Erythroblast (primary cell): ENCODE results near the gene ZNF385D.
"Not testable (repeated sequence)": the region's sequence is repeated elsewhere in the genome, so short reads cannot be mapped to it uniquely, and the experiment has no call there.

ENCODE experiments used
- DNase-seq, 2 experiments: peaks; one replicate each; lab custom pipeline; 2025; lab: John Stamatoyannopoulos, UW
- GATA1 ChIP-seq: IDR thresholded peaks from 2 replicates; pipeline ENCODE4 v1.6.1; 2011; ENCODE audit warnings: low read depth, mild to moderate bottlenecking, control low read depth, low read length, moderate library complexity
- POLR2A ChIP-seq: IDR thresholded peaks from 2 replicates; pipeline ENCODE4 v1.6.1; 2011; ENCODE audit warnings: mild to moderate bottlenecking, low read length

ZNF385D gene

DNA sequence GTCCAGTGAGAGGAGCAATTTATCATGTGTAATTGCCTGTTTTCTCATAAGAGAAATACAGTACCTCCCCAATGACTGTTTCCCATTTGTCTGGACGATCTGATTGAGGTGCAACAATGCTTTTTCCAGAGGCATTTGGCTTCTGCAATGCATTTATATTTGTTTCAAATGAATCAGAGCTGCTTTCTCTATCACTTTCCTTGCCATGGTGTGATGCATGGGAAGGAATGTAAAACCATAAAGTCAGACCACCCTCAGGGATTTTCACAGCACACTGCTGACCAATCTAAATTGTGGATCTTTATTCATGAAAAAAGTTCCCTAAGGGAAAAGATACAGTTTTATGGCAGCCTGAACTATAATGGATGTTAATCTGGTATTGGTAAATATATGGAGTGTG is 333.0 kb downstream of the ZNF385D start:
- TF ChIP-seq GATA1 = no peak
- no peak for TF ChIP-seq POLR2A
- DNase-seq = no peak

DNA sequence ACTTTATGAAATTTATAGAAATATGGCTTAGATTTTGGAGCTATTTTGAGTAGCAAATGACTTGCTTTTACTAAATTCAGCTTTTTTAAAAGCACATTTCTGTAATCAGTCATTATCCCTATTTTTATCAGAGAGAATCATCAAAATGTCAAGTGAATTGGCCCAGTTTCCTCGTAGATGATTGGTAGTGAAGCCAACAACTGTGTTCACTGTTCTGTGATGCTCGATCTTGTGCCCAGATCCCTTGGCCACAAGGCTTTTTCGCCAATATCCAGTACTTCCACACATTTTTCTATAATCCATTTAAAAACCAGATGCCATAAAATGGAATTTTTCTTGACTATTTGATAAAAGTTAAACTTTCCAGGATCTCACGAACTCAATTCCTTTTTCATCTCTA is 336.5 kb downstream of the ZNF385D start:
- no peak for DNase-seq
- TF ChIP-seq GATA1 (no peak), POLR2A (no peak)

DNA sequence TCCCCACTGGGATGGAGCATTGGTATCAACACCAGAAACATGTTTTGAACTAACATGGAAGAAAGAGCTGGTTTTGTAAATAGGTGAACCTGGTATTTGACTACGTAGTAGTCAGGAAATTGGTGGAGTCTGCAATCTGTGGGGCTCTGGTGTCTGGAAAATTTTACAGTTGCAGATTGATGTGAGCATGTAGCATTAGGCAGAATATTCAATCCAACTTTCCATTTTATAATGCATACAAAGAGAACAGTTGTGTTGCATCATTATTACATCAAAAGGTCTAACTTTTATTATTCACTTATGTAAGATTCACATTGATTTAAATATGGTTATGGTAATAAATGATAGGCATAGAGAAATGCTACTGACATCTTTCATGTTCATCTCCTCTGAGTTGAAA is 340.0 kb downstream of the ZNF385D start:
- TF ChIP-seq GATA1 = no peak
- DNase-seq = no peak

DNA sequence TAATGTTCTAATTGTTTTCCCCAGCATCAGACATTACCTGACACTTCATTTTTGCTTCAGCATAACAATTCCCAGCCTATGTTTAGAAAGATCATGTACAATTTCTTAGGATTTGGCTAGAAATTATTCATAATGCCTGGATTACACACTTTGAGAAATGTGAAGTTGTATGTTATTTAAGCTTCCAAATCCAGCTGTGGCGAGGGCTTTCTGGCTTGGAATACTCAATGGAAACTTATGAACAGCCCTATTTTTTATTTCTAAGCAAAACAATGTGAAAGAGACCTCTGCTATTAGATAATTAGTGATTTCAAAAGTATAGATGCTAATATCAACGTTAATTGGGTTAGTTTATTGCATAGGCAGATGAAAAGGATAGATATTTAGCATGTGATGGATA is 341.6 kb downstream of the ZNF385D start:
- TF ChIP-seq POLR2A (no peak), GATA1 (no peak)
- no peak for DNase-seq

DNA sequence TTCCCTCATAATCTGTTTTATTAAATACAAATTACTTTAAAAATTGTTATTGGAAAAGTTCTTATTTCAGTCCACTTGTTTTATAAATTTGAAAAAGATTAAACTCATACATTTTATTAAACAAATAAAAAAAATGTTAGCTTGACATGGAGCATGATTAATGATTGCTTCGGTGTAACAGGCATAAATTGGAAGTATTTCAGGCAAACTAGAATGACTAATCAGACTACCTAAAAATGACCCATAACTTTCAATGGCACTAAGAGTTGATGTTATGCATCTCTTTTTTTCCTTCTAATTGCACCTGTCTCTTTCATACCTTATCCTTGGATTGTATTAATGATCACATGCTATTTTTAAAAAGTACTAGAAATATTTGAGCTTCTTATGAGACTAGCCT is 343.3 kb downstream of the ZNF385D start:
- no peak for DNase-seq
- TF ChIP-seq POLR2A = no peak
- no peak for TF ChIP-seq GATA1

DNA sequence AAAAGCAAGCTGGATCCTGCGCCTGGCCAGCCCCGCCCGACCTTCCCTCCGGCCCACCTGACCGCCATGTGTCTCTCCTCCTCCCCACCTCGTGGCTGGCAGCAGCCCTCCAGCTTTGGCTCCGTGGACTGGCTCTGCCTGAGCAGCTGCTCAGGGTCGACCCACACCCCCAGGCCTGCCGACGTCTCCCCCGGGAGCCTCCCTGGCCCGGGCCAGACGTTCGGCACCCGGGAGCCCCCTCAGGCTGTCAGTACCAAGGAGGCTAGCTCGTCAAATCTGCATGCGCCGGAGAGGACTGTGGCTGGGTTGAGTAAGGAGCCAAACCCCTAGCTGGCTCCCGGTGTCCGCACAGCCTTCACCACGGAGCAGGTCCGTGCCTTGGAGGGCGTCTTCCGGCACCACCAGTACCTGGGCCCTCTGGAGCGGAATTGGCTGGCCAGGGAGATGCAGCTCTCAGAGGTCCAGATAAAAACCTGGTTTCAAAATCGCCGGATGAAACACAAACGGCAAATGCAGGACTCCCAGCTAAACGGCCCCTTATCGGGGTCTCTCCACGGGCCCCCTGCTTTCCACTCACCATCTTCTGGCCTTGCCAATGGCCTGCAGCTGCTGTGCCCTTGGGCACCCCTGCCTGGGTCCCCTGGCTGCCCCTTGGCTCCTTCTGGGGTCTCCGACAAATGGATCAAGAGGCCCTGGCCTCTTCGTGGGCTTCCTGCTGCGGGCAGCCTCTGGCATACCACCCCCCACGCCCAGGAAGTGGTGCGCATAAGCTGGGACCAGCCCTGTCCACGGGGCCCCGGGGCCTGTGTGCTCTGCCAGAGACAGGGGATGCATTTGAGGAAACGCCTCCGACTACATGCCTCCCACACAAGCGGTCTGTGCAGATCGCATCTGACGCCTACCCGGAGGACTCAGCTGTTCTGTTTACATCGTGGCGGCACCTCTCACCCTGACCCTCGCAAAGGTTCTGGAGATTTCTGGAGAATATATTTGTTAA is 345.0 kb downstream of the ZNF385D start:
- TF ChIP-seq GATA1 = no peak
- TF ChIP-seq POLR2A = no peak

DNA sequence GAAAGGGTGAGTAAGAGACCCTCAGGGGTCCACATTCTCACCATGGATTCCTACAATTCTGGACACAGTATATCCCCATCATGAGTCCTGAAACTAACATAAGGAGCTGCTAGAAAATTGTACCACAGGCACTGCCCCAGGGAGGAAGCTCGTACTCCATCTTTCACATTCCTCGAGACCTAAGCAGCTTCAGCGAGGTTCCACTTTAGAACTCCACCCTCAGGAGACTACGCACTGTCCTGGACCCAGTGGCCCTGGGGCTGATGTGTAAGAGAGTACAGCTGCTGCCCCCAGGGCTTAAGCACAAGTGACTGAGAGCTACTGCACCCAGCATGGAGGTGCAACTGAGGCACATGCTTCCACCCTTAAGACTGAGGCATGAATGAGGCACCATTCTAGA is 352.5 kb downstream of the ZNF385D start:
- no peak for DNase-seq
- TF ChIP-seq GATA1 (no peak), POLR2A (no peak)

More for the DNA sequence above, 345.0 kb downstream of the ZNF385D start:
- no peak for DNase-seq

DNA sequence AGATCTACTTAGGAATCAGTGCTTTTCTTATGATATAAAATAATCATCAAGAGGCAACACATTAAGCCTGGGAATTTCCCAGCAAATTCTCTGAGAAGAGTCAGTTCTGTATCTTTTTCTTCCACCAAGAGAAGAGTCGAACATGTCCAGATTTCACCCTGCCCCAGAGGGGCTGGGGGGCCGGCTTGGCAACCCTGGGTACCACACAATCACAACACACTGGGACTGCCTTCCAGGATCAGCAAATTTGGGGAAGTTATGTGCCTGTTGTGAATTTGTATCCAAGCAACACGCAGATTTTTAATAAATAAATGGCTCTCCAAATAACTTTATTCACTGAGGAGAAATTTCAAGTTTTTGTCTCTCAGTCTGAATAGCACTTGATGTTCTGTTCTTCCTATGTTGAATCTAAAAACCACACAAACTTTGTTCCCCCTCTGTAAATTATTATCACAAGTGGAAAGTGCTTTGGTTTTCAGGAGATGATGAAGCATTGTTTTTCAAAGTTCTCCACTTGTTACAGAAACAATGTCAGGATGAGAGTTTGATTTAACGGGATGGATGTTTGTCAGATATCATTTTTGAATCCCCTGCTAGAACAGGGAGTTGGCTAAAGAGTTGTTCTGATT is 357.2 kb downstream of the ZNF385D start:
- TF ChIP-seq GATA1 = no peak
- TF ChIP-seq POLR2A = no peak
- DNase-seq = no peak

DNA sequence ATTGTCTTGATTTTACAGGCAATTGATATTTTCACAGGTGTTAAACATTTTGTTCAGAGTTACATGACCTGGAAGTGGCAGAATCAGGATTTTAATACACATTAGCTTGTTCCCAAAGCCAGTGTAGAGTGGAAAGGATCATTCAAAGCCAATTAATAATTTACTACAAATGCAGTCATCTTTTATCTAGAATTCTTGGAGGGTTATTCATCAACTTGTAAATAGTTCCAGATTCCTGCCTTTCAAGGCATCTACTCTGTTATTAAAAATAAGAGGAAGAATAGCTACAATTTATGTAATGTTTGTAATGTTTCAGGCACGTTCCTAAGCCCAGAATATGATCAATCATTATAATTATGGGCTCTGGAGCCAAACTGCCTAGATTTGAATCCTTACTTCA is 358.5 kb downstream of the ZNF385D start:
- no peak for DNase-seq
- TF ChIP-seq GATA1 (no peak), POLR2A (no peak)

DNA sequence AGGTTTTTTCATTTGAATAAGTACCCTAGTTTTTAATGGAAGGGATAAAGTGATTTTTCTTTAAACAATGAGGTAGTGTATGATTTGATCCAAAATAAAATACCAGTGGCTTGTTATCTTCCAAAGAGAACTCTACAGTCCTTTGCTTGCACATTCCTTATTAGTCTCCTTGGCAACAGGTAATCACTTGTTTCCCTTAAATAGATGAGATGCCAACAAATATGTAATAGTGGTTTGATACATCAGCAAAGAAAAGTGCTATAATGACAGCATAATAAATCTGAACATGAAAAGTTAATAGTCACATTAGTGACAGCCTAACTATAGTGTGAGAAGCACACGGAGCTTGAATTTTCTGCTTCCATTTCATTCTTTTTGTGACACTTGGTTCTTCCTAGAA is 360.2 kb downstream of the ZNF385D start:
- DNase-seq = no peak
- TF ChIP-seq POLR2A = no peak
- TF ChIP-seq GATA1 = no peak

DNA sequence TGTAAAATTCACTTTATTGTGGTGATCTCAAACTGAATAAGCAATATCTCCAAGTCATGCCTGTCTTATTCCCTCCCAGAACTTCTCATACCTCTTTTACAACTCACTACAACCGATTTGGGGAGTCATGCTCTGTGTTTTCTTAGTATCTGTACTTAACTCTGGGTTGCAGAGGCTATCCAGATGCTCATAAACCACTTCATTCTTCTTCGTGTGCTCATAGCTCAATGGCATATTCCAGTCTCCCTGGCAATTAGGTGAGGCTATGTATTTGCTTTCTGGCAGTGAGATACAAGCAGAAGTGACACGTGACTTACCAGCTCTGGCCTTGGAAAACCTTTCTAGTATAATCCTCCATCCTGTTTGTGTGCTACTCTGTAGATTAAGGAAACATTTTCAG is 360.9 kb downstream of the ZNF385D start:
- no peak for DNase-seq
- TF ChIP-seq GATA1 (no peak), POLR2A (no peak)

DNA sequence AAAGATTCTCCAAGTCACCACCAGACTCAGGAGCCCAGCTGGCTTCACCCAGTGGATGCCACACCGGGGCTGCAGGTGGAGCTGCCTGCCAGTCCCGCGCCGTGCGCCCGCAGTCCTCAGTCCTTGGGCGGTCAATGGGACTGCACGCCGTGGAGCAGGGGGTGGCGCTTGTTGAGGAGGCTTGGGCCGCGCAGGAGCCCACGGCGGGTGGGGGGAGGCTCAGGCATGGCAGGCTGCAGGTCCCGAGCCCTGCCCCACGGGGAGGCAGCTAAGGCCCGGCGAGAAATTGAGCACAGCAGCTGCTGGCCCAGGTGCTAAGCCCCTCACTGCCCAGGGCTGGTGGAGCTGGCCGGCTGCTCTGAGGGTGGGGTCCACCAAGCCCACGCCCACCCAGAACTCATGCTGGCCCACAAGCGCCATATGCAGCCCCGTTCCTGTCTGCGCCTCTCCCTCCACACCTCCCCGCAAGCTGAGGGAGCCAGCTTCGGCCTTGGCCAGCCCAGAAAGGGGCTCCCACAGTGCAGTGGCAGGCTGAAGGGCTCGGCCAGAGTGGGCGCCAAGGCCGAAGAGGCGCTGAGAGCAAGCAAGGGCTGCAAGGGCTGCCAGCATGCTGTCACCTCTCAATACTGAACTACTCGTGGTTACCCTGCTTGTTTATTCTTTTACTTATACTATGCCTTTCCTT is 363.7 kb downstream of the ZNF385D start:
- not testable (repeated sequence) for DNase-seq

DNA sequence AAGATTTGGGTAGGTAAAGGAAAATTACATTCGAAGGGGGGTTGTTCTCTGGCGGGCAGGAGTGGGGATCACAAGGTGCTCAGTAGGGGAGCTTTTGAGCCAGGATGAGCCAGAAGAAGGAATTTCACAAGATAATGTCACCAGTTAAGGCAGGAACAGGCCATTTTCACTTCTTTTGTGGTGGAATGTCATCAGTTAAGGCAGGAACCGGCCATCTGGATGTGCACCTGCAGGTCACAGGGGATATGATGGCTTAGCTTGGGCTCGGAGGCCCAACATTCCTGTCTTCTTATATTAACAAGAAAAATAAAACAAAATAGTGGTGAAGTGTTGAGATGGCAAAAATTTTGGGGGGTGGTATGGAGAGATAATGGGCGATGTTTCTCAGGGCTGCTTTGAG is 373.0 kb downstream of the ZNF385D start:
- not testable (repeated sequence) for DNase-seq
